Stomach (tissue), 4 donors: ENCODE measurements around the gene P2RX7.

Experiments used
- EP300 ChIP-seq: sonication (generic); formaldehyde crosslinking; IDR thresholded peaks from one replicate; pipeline ENCODE4 v1.6.1; 2017; ENCODE audit warnings: antibody characterized with exemption
- POLR2A ChIP-seq, 4 donors: fragments of 450-650 bp; IDR thresholded peaks; one replicate each; pipeline ENCODE4 v1.6.1; 2016; ENCODE audit warnings: antibody characterized with exemption in 4 of 4, control low read depth in 2 of 4, mild to moderate bottlenecking in 1 of 4, moderate library complexity in 1 of 4
- TF ChIP-seq, protein P1 (sequence below), 7 experiments: fragments of 450-650 bp in 4 of 7; fragments of 200-600 bp in 3 of 7; sonication (generic) in 3 of 7; IDR thresholded peaks; one replicate each; pipeline ENCODE4 v1.5.1; 2016 to 2019; ENCODE audit warnings: antibody characterized with exemption in 7 of 7, control low read depth in 2 of 7, mild to moderate bottlenecking in 1 of 7

DNA sequence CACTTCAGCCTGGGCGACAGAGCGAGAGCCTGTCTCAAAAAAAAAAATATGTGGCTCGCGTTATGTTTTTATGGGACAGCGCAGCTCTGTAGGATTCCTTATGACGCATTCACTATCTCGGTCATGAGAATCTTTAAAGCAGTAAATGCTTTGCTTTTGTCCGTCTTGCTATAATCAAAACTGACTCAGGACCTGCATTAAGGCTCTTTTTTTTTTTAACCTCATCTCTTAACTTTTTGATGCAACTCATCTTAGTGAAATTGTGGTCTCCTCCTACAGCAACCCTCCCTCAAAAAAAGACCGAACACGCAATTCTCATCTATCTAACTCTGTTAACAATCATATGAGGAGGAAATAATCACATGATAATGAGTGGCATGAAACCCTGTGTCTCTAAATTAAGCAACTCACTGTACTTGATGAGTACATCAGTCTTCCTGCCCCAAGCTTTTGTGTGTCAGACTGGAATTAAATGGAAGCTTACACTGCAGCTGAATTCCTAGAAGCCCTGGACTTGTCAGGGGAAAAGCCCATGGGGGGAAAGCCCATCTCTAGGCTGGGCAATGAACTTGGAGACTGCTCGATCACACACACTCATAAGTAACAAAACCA lies 81.6 kb downstream of the P2RX7 start:
- TF ChIP-seq, protein P1, sequence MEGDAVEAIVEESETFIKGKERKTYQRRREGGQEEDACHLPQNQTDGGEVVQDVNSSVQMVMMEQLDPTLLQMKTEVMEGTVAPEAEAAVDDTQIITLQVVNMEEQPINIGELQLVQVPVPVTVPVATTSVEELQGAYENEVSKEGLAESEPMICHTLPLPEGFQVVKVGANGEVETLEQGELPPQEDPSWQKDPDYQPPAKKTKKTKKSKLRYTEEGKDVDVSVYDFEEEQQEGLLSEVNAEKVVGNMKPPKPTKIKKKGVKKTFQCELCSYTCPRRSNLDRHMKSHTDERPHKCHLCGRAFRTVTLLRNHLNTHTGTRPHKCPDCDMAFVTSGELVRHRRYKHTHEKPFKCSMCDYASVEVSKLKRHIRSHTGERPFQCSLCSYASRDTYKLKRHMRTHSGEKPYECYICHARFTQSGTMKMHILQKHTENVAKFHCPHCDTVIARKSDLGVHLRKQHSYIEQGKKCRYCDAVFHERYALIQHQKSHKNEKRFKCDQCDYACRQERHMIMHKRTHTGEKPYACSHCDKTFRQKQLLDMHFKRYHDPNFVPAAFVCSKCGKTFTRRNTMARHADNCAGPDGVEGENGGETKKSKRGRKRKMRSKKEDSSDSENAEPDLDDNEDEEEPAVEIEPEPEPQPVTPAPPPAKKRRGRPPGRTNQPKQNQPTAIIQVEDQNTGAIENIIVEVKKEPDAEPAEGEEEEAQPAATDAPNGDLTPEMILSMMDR (IDR thresholded peaks at IDR 0.05): no peak
- no peak for TF ChIP-seq POLR2A (IDR thresholded peaks at IDR 0.05)
- TF ChIP-seq EP300: no peak
